ENCODE data around the gene TNFSF13.

DNA sequence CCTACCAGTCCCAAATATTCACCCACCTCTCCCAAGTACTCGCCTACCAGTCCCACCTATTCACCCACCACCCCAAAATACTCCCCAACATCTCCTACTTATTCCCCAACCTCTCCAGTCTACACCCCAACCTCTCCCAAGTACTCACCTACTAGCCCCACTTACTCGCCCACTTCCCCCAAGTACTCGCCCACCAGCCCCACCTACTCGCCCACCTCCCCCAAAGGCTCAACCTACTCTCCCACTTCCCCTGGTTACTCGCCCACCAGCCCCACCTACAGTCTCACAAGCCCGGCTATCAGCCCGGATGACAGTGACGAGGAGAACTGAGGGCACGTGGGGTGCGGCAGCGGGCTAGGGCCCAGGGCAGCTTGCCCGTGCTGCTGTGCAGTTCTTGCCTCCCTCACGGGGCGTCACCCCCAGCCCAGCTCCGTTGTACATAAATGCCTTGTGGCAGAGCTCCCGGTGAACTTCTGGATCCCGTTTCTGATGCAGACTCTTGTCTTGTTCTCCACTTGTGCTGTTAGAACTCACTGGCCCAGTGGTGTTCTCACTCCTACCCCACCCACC is 44.6 kb upstream of the TNFSF13 start:
- TF ChIP-seq, protein P1, sequence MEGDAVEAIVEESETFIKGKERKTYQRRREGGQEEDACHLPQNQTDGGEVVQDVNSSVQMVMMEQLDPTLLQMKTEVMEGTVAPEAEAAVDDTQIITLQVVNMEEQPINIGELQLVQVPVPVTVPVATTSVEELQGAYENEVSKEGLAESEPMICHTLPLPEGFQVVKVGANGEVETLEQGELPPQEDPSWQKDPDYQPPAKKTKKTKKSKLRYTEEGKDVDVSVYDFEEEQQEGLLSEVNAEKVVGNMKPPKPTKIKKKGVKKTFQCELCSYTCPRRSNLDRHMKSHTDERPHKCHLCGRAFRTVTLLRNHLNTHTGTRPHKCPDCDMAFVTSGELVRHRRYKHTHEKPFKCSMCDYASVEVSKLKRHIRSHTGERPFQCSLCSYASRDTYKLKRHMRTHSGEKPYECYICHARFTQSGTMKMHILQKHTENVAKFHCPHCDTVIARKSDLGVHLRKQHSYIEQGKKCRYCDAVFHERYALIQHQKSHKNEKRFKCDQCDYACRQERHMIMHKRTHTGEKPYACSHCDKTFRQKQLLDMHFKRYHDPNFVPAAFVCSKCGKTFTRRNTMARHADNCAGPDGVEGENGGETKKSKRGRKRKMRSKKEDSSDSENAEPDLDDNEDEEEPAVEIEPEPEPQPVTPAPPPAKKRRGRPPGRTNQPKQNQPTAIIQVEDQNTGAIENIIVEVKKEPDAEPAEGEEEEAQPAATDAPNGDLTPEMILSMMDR (IDR thresholded peaks at IDR 0.05): no peak
- no peak for TF ChIP-seq POLR2A (IDR thresholded peaks at IDR 0.05)

Data from heart left ventricle (tissue), 13 donors.